Skeletal muscle tissue (tissue), 4 donors: ENCODE data around the gene KCNK3. TPM values are rescaled to one million over a fixed set of nuclear protein-coding genes. Genes with fewer than 3 reads are reported as not detected.
A peak's percentile ranks its signal among the peaks of the same experiment; 100 is the strongest.

Experiments used
- H3K27ac ChIP-seq: one replicate; pipeline ENCODE4 v1.7.0; 2013; ENCODE audit warnings: mild to moderate bottlenecking, low read depth, low read length, inconsistent platforms
- H3K27me3 ChIP-seq, 3 donors: one replicate each; pipeline ENCODE4 v1.7.0; 2013; ENCODE audit warnings: low read length in 3 of 3; ENCODE audit not compliant: control insufficient read depth in 3 of 3, insufficient read depth in 3 of 3
- H3K36me3 ChIP-seq, 3 donors: one replicate each; pipeline ENCODE4 v1.7.0; 2013; ENCODE audit warnings: low read length in 3 of 3; ENCODE audit not compliant: control insufficient read depth in 3 of 3, insufficient read depth in 3 of 3
- H3K4me1 ChIP-seq, 3 donors: one replicate each; pipeline ENCODE4 v1.7.0; 2013; ENCODE audit warnings: low read length in 3 of 3, mild to moderate bottlenecking in 3 of 3; ENCODE audit not compliant: control insufficient read depth in 3 of 3, insufficient read depth in 3 of 3
- H3K4me3 ChIP-seq, 3 donors: one replicate each; pipeline ENCODE4 v1.7.0; 2013; ENCODE audit warnings: low read length in 3 of 3
- H3K9ac ChIP-seq, 3 donors: one replicate each; pipeline ENCODE4 v1.7.0; 2013; ENCODE audit warnings: low read length in 3 of 3, mild to moderate bottlenecking in 3 of 3, moderate library complexity in 2 of 3, low read depth in 1 of 3
- H3K9me3 ChIP-seq, 3 donors: one replicate each; pipeline ENCODE4 v1.7.0; 2013; ENCODE audit warnings: low read length in 3 of 3; ENCODE audit not compliant: control insufficient read depth in 3 of 3
- total RNA-seq: library from RNA; depleted of rRNA; stranded (reverse); fragments of >200 nt; gene quantifications from one replicate; pipeline ENCODE4 v1.2.3, GENCODE V29; 2014
- donor health status: Osteomylitis.

The KCNK3 gene
- total RNA-seq, 1 donor from 2014 or later = 0.52 TPM

DNA sequence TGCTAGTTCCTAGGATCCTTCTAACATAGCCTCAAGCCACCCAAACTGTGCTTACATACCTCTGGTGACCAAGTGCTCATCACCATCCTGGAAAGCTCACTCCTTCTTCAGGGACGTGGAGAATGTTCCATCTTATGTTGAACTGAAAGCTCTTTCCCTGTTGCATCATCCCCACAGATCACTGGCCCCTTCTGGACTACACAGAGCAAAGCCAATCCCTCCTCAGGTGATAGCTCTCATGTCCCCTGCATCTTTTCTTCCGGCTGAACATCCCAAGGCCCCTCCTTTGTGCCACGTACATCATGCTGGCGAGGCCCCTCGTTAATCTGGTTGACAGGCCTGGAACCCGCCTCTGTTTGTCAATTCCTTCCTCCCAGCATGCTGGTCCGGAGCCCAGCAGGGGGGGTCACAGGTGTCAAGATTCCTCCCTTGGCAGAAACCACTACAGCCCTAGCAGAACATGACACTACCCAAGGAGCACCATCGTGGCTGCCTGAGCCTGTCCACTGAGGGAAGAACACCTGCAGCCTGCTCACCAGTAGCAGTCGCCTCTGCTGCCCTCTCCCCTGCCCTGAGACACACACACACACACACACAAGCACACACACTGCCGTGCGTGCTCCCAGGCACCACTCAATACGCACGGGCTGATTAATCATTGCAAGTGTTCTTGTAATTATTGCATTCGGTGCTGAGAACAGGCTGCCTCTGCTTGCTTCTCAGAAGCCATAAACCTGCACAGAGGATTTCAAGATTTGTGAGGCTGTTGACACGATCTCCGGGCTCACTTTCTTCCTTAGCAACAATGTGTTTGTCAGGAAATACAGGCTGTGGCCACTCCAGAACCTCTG is 6.3 kb upstream of the KCNK3 start:
- H3K36me3 ChIP-seq = no peaks in the 10 kb centered on the region
- no peak overlapping the region for H3K27ac ChIP-seq
- H3K4me3 ChIP-seq = no peak overlapping the region
- H3K9ac ChIP-seq = no peak overlapping the region
- peaks cover 0 to 7% (median 6%) of the 10 kb centered on the region in 3 donors for H3K4me1 ChIP-seq
- H3K27me3 ChIP-seq = peaks cover 16 to 24% (median 21%) of the 10 kb centered on the region in 3 donors
- H3K9me3 ChIP-seq = no peaks in the 10 kb centered on the region

DNA sequence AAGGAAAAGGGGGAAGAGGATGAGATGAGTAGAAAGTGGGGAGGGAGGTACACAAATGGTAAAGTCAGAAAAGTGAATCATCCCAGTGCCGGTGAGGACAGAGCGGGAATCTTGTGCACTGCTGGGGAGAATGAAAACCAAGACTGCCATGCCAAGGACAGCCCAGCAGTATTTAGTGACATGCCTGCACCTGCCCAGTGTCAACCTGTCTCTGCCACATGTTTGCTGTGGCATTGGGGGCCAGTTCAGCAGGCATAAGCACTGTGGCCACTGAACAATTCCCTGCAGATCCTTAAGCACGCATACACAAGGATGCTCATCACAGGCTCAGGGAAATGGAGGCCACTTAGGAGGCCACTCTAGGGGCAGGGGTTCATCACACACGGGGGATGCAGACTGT is 5.2 kb upstream of the KCNK3 start:
- no peak overlapping the region for H3K9ac ChIP-seq
- H3K9me3 ChIP-seq = no peaks in the 10 kb centered on the region
- H3K27me3 ChIP-seq = peaks cover 21 to 31% (median 23%) of the 10 kb centered on the region in 3 donors
- H3K27ac ChIP-seq = no peak overlapping the region
- H3K4me3 ChIP-seq = no peak overlapping the region
- peaks cover under 1 to 6% (median 5%) of the 10 kb centered on the region in 3 donors for H3K4me1 ChIP-seq
- no peaks in the 10 kb centered on the region for H3K36me3 ChIP-seq

DNA sequence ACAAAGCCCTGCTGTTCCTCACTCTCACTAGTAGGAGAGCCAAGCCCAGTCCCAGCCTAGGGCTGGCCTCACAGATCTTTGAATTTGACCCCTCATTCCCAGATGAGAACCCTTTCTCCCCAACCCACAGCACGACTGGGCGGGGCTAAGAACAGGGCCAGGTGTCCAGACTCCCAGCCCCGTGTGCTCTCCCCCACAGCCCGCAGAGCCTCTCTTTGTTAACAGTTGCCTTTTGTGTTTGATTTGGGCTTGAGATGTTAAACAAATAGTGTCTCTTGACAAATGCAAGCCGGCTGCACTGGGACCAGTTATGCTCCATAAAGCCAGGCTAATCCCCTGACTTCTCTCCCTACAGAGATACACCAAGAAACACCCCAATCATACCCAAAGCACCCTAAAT is 4.7 kb upstream of the KCNK3 start:
- H3K4me1 ChIP-seq = peaks cover 1 to 6% (median 5%) of the 10 kb centered on the region in 3 donors
- no peak overlapping the region for H3K27ac ChIP-seq
- H3K27me3 ChIP-seq = peaks cover 21 to 28% (median 23%) of the 10 kb centered on the region in 3 donors
- no peak overlapping the region for H3K4me3 ChIP-seq
- H3K9ac ChIP-seq = no peak overlapping the region
- no peaks in the 10 kb centered on the region for H3K36me3 ChIP-seq
- H3K9me3 ChIP-seq = no peaks in the 10 kb centered on the region

DNA sequence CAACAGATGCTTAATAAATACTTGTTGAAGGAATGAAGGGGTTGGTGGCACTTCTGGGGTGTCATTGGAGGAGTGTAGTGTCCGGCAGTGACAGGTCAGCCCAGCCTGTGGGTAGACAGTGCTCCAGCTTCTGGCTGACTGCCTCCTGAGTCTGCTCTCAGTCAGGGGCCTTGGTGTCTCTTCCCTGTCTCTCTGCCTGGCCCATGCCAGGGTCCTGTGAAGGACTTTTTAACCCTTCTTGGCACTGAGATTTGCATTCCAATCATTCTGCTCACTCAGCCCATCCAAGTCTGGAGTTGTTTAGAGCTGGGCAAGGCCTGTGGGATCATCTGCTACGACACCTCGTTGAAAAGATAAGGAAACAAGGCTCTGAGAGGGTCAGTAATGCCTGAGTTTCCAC is 1.4 kb upstream of the KCNK3 start:
- no peaks in the 10 kb centered on the region for H3K9me3 ChIP-seq
- H3K27me3 ChIP-seq = peaks cover 46 to 58% (median 52%) of the 10 kb centered on the region in 3 donors
- H3K36me3 ChIP-seq = no peaks in the 10 kb centered on the region
- H3K9ac ChIP-seq = no peak overlapping the region
- H3K4me3 ChIP-seq = no peak overlapping the region
- peak overlapping the region; percentile 25 for H3K27ac ChIP-seq
- peaks cover 9 to 13% (median 12%) of the 10 kb centered on the region in 3 donors for H3K4me1 ChIP-seq

DNA sequence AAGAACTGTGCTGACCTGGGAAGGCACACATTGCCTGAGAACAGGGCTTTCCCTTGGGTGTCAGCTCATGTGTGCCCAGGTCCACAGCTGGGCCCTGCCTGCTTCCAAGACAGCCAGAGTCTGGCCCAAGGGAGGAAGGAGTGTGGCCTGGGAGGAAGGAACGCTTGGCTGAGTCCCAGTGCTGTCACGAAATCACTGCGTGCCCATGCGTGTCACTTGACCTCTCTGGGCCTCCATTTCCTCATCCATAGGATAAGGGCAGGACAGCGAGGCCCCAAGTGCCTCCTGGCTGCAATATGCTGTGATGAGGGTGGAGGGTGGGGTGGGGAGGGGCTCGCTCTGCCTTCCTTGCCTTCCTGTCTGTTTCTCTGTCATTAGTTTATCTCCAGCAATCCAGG is 642 bp upstream of the KCNK3 start:
- Histone ChIP-seq H3K4me1 (peaks cover 9 to 13% (median 12%) of the 10 kb centered on the region in 3 donors), H3K9me3 (no peaks in the 10 kb centered on the region), H3K4me3 (no peak overlapping the region), H3K27ac (no peak overlapping the region), H3K27me3 (peaks cover 52 to 66% (median 58%) of the 10 kb centered on the region in 3 donors), H3K36me3 (no peaks in the 10 kb centered on the region), H3K9ac (no peak overlapping the region)

DNA sequence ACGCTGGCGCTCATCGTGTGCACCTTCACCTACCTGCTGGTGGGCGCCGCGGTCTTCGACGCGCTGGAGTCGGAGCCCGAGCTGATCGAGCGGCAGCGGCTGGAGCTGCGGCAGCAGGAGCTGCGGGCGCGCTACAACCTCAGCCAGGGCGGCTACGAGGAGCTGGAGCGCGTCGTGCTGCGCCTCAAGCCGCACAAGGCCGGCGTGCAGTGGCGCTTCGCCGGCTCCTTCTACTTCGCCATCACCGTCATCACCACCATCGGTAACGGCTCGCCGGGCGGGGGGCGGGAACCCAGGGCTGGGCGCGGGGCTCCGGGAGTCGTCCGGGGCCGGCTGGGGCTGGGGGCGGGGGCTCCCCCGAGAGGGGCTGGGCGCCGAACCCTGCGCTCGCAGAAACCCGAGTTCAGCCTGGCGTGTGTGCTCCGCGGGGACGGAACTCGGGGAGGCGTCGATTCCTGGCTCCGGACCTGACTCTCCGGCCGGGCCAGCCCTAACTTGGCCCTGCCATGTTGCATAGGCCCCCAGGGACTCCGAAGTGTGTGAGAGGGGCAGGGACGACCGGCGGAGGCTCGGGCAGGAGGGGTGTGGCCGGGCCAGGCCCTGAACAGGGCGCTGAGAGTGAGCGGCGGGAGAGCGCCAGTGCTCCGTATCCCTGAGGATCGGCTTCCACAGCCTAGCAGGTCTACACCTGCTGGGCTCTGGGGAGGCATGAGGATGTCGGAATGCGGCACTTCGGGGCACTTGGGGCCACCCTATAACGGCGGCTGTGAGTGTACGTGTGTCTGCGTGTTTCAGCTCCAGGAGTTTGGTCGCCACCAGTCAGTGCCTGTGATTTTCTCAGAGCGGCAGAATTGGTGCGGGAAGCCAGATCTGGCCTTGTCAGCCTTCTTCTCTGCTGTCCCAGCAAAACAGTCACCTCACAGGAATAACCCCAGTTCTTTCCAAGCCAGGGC is 651 bp downstream of the KCNK3 start:
- H3K27ac ChIP-seq = no peak overlapping the region
- H3K27me3 ChIP-seq = peaks cover 55 to 70% (median 64%) of the 10 kb centered on the region in 3 donors
- no peaks in the 10 kb centered on the region for H3K36me3 ChIP-seq
- H3K4me3 ChIP-seq = peak overlapping the region in 1 of 3 donors; percentile 49
- H3K4me1 ChIP-seq = peaks cover 9 to 13% (median 12%) of the 10 kb centered on the region in 3 donors
- H3K9ac ChIP-seq = no peak overlapping the region
- no peaks in the 10 kb centered on the region for H3K9me3 ChIP-seq

DNA sequence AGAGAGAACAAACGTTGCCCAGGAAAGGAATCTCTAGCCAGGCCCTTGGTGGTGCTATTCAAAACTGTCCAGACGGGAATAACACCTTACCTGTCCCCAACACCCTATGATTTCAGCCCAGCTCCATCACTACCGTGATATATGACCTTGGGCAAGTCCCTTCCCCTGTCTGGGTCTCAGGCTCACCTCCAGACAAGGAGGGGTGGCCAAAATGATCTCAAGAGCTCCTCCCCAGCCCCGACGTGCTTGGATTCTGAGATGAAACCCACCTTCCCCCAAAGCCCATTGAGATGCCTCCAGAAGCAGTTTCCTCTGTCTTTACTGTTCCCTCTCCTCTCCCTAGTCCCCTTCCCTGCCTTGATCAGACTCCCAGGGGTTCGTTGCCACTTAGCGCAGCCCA is 1.5 kb downstream of the KCNK3 start:
- H3K9me3 ChIP-seq = no peaks in the 10 kb centered on the region
- peaks cover 9 to 13% (median 12%) of the 10 kb centered on the region in 3 donors for H3K4me1 ChIP-seq
- peaks cover 55 to 70% (median 67%) of the 10 kb centered on the region in 3 donors for H3K27me3 ChIP-seq
- H3K9ac ChIP-seq = no peak overlapping the region
- H3K27ac ChIP-seq = no peak overlapping the region
- H3K4me3 ChIP-seq = no peak overlapping the region
- no peaks in the 10 kb centered on the region for H3K36me3 ChIP-seq

DNA sequence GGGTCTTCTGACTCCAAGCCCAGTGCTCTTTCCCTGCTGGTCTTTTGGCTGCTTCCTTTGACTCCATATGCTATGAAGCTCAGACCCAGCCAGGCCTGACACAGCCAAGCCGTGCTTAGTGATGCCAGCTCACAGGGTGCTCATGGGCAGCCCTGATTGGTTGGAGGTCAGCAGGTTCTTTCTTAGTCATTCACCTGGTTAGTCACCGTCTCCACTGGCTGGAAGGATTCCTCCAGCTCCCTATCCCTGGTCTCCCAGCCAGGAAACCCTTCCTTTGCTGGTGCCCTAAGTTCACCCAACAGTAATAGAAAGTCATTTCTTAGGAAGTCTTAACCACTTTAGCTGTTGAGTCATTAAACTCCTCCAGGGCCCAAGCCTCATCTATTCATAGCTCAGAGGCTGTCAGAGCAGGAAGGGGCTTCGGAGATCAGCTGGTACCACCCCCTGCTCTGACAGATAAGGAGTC is 3.9 kb downstream of the KCNK3 start:
- H3K27me3 ChIP-seq = peaks cover 45 to 71% (median 70%) of the 10 kb centered on the region in 3 donors

DNA sequence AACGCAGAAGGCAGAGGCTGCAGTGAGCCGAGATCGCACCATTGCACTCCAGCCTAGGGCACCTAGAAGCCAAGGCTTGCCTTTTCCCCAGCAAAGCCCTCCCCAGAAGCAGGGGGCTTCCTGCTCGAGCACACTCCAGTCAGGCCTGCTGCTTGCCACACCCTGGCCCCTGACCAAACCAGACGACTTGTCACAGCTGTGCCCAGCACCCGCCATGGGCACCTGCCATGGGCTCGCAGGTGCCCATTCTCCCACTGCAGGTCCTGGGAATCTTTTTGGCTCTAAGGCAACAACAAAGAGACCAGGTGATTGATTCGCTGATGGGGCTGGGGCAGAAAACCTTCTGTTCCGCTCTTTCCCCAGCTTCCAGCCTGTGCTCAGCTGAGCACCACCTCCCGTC is 4.9 kb downstream of the KCNK3 start:
- Histone ChIP-seq H3K27ac (no peak overlapping the region), H3K9me3 (no peaks in the 10 kb centered on the region), H3K4me1 (peaks cover 7 to 9% (median 7%) of the 10 kb centered on the region in 3 donors), H3K4me3 (no peak overlapping the region), H3K27me3 (peaks cover 45 to 65% (median 65%) of the 10 kb centered on the region in 3 donors), H3K9ac (no peak overlapping the region), H3K36me3 (no peaks in the 10 kb centered on the region)

More for the DNA sequence above, 3.9 kb downstream of the KCNK3 start:
- Histone ChIP-seq H3K9me3 (no peaks in the 10 kb centered on the region), H3K9ac (no peak overlapping the region), H3K4me1 (peaks cover 9 to 12% (median 9%) of the 10 kb centered on the region in 3 donors), H3K27ac (no peak overlapping the region), H3K36me3 (no peaks in the 10 kb centered on the region), H3K4me3 (no peak overlapping the region)
